ENCODE results near the gene NPTX1. TPM values are rescaled to one million over a fixed set of nuclear protein-coding genes. Genes with fewer than 3 reads are reported as not detected.

NPTX1 gene
- total RNA-seq, 6 donors from 2014 or later, result 0.39 to 11.5 (median 2.5) TPM

DNA sequence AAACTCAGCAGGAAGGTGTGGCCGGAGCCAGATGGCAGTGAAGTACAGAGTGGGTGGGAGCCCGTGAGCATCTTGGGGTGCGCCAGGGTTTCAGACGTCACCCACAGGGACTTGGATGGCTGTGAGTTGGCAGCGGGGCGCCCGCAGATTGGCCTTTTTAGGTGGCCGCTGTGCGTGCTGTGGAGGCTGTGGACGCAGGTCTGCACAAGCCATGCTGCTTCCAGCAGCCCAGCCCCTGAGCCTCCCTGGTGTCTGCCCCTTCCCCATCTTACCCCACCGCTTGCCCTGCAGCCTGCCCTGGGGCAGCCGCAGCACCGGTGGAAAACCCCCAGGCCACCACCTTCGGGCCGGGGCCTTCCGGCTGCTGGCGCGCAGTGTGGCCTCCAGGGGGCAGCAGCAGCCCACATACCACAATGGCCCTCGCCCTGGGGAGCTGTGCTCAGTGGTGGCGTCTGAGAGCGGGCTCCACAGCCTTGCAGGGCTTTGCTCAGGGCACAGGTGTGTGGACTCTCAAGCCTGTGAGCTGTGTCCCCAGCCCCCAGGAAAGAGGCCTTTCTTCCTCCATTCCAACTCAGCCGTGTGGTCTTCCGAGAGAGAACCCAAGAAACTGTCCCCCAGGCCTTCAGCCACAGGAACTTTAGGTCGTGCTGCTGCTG, 49.6 kb downstream of the NPTX1 start:
- Histone ChIP-seq H3K36me3 (peaks cover 0 to 20% (median 11%) of the 10 kb centered on the region in 4 donors), H3K4me1 (peaks cover 5 to 15% (median 11%) of the 10 kb centered on the region in 4 donors), H3K27ac (no peak overlapping the region), H3K27me3 (no peaks in the 10 kb centered on the region), H3K9me3 (no peaks in the 10 kb centered on the region), H3K4me3 (no peak overlapping the region)
- ATAC-seq (ENCODE audit: low FRiP score in 2 of 2), result peak; percentile 85 to 88
- DNase-seq, result peak; percentile 76 to 94
- whole genome bisulfite sequencing, 2 donors, result 43 to 61% methylated on average over 14 to 19 of the region's 24 CpGs
- no peak for TF ChIP-seq POLR2A (IDR thresholded peaks at IDR 0.05)
- TF ChIP-seq EP300 (IDR thresholded peaks at IDR 0.05), result no peak
- TF ChIP-seq, protein P1, sequence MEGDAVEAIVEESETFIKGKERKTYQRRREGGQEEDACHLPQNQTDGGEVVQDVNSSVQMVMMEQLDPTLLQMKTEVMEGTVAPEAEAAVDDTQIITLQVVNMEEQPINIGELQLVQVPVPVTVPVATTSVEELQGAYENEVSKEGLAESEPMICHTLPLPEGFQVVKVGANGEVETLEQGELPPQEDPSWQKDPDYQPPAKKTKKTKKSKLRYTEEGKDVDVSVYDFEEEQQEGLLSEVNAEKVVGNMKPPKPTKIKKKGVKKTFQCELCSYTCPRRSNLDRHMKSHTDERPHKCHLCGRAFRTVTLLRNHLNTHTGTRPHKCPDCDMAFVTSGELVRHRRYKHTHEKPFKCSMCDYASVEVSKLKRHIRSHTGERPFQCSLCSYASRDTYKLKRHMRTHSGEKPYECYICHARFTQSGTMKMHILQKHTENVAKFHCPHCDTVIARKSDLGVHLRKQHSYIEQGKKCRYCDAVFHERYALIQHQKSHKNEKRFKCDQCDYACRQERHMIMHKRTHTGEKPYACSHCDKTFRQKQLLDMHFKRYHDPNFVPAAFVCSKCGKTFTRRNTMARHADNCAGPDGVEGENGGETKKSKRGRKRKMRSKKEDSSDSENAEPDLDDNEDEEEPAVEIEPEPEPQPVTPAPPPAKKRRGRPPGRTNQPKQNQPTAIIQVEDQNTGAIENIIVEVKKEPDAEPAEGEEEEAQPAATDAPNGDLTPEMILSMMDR (IDR thresholded peaks at IDR 0.05), result peak; percentile 95 to 99 (median 98)
- TF ChIP-seq POLR2AphosphoS5 (IDR thresholded peaks at IDR 0.05), result no peak

DNA sequence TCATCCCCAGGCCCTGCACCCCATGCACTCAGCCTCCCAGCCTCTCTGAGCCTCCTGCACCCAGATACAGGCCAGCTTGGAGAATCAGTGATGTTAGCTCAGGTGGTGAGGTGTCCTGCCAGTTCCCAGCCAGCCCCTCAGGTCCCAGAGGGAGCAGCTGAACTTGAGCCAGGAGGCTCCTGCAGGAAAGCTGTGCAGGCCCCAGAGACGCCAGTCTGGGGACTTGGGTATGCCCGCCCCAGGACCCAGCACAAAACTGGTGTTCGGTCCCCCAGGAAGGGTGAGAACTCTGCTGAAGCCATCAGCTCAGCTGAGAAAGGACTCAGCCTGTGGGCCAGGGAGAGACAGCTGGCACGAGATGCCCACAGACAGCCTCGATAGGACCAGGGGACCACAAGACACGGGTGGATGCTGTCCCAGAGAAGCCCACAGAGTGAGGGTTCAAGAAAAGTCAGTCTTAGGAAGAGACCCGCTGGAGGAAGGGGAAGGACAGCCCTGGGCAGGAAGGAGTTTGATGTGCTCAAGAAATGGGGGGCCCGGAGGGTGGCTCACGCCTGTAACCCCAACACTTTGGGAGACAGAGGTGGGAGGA, 50.5 kb downstream of the NPTX1 start:
- 88 to 91% methylated on average over 9 of the region's 9 CpGs for WGBS, 2 donors
- Histone ChIP-seq H3K9me3 (no peaks in the 10 kb centered on the region), H3K4me1 (peaks cover 5 to 15% (median 11%) of the 10 kb centered on the region in 4 donors), H3K36me3 (peaks cover 0 to 18% (median 10%) of the 10 kb centered on the region in 4 donors), H3K27me3 (no peaks in the 10 kb centered on the region), H3K4me3 (no peak overlapping the region), H3K27ac (no peak overlapping the region)
- no peak for TF ChIP-seq POLR2A (IDR thresholded peaks at IDR 0.05)
- no peak for TF ChIP-seq POLR2AphosphoS5 (IDR thresholded peaks at IDR 0.05)
- TF ChIP-seq EP300 (IDR thresholded peaks at IDR 0.05), result no peak
- TF ChIP-seq, protein P1 (IDR thresholded peaks at IDR 0.05), result no peak
- DNase-seq (no peak), ATAC-seq (ENCODE audit: low FRiP score in 2 of 2) (no peak)

DNA sequence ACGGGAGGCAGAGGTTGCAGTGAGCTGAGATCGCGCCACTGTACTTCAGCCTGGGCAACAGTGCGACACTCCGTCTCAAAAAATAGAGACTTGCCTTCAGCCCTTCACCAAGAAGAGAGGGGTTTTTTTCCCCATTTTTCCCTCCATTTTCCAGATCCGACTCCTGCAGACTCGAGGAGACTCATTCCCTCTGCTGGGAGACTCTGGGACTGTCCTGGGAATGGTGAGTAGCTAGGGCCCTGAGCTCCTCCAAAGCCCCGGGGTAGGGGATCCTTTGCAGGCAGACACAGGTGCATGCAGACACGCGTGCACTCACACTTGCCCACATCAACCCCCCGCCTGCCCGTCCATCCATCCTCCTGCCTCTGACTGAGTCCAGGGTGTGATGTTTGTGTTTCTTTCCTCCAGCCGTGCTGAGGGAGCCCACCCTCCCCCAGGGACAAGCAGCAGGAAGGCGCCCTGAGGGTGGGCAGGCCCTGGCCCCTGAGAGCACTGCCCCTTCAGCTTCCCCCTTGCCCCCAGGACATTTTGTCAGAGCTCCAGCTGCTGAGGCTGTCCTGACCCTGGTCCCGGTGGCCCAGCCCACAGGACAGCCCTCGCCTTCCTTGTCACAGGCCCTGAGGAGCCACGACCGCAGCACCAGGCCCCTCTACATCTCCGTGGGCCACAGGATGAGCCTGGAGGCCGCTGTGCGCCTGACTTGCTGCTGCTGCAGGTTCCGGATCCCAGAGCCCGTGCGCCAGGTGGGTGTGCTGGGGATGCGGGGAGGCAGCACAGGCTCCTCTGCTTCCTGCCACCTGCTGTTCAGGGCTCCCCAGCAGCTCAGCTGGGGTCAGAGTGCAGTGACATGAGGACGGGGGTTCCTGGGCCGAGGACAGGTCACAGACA, 51.3 kb downstream of the NPTX1 start:
- Histone ChIP-seq H3K36me3 (peaks cover 0 to 17% (median 9%) of the 10 kb centered on the region in 4 donors), H3K27me3 (no peaks in the 10 kb centered on the region), H3K27ac (no peak overlapping the region), H3K4me1 (peaks cover 5 to 15% (median 11%) of the 10 kb centered on the region in 4 donors), H3K4me3 (no peak overlapping the region), H3K9me3 (no peaks in the 10 kb centered on the region)
- DNase-seq, result no peak
- no peak for ATAC-seq (ENCODE audit: low FRiP score in 2 of 2)
- TF ChIP-seq POLR2AphosphoS5 (IDR thresholded peaks at IDR 0.05) (no peak), EP300 (IDR thresholded peaks at IDR 0.05) (no peak), POLR2A (IDR thresholded peaks at IDR 0.05) (no peak)
- TF ChIP-seq, protein P1 (IDR thresholded peaks at IDR 0.05), result no peak
- 85 to 91% methylated on average over 13 to 19 of the region's 27 CpGs for WGBS, 2 donors

DNA sequence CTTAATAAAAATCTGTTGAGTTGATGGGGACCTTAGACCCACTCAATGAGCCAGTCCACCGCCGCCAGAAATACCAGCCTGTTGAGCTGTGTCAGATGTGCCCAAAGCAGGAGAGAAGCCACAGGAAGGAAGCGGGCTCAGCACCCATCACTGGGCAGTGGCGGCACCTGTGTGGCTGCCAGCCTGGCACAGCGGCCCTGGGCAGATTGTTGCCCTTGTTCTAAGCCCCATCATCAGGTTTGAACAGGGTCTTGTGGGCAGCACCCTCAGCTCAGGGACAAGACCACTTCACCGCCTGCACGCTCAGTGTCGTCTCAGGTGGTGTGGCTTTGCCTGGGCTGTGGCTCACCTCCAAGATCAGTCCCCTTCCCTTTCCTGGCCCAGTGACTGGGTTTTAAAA, 52.1 kb downstream of the NPTX1 start:
- H3K27ac ChIP-seq, result no peak overlapping the region
- no peaks in the 10 kb centered on the region for H3K9me3 ChIP-seq
- peaks cover 5 to 15% (median 11%) of the 10 kb centered on the region in 4 donors for H3K4me1 ChIP-seq
- H3K36me3 ChIP-seq, result peaks cover 0 to 18% (median 4%) of the 10 kb centered on the region in 4 donors
- WGBS, 2 donors, result 51 to 76% methylated on average over 5 to 8 of the region's 8 CpGs
- H3K27me3 ChIP-seq, result no peaks in the 10 kb centered on the region
- ATAC-seq (ENCODE audit: low FRiP score in 2 of 2), result no peak
- no peak for TF ChIP-seq EP300 (IDR thresholded peaks at IDR 0.05)
- no peak for TF ChIP-seq POLR2AphosphoS5 (IDR thresholded peaks at IDR 0.05)
- no peak for TF ChIP-seq POLR2A (IDR thresholded peaks at IDR 0.05)
- TF ChIP-seq, protein P1 (IDR thresholded peaks at IDR 0.05), result no peak
- no peak overlapping the region for H3K4me3 ChIP-seq
- no peak for DNase-seq
